IMR-90 (cell line): ENCODE measurements around the gene SRD5A1. TPM values are rescaled to one million over a fixed set of nuclear protein-coding genes. Genes with fewer than 3 reads are reported as not detected.

ENCODE experiments used
- ATAC-seq: fragments of 200-7000 bp; cut with Tn5 transposase; 2 replicates; pipeline ENCODE4 v1.9.1; 2020; ENCODE audit warnings: low read depth, mild to moderate bottlenecking, moderate library complexity
- BruUV-seq: library from RNA; stranded (reverse); fragments of 400-500 nt; replicated peaks from 2 replicates; lab custom pipeline; 2021; lab: Mats Ljungman, UMichigan
- CTCF ChIA-PET: fragments of 300-600 bp; formaldehyde crosslinking; extraction: SDS; loops from one replicate; lab custom pipeline; 2021; ENCODE audit warnings: antibody characterized with exemption; lab: Yijun Ruan, JAX
- POLR2A ChIA-PET: fragments of 300-600 bp; sonication (Branson Sonifier 250); formaldehyde crosslinking; loops from one replicate; lab custom pipeline; 2022; ENCODE audit warnings: antibody characterized with exemption; ENCODE audit not compliant: unreplicated experiment; lab: Charles Lee
- DNase-seq: peaks from one replicate; pipeline ENCODE4 v3.0.0; 2013
- H2AFZ ChIP-seq: replicated peaks from 2 replicates; pipeline ENCODE3; 2013; ENCODE audit warnings: low read length, mild to moderate bottlenecking; ENCODE audit not compliant: poor library complexity
- H2AK5ac ChIP-seq: 2 replicates; pipeline ENCODE4 v1.6.1; 2013; ENCODE audit warnings: low read depth, low read length, inconsistent platforms
- H2AK9ac ChIP-seq: replicated peaks from 2 replicates; pipeline ENCODE3; 2013; ENCODE audit warnings: mild to moderate bottlenecking, low read depth, low read length, moderate library complexity; ENCODE audit not compliant: poor library complexity
- H2BK120ac ChIP-seq: 2 replicates; pipeline ENCODE4 v1.6.1; 2013; ENCODE audit warnings: low read depth, low read length, inconsistent platforms
- H2BK15ac ChIP-seq: 3 replicates; pipeline ENCODE4 v1.6.1; 2013; ENCODE audit warnings: low read depth, low read length, inconsistent platforms
- H2BK20ac ChIP-seq: 2 replicates; pipeline ENCODE4 v1.6.1; 2013; ENCODE audit warnings: low read depth, mild to moderate bottlenecking, inconsistent platforms, low read length, moderate library complexity
- H2BK5ac ChIP-seq: 2 replicates; pipeline ENCODE4 v1.6.1; 2013; ENCODE audit warnings: mild to moderate bottlenecking, low read depth, low read length, inconsistent platforms; ENCODE audit not compliant: poor library complexity, severe bottlenecking
- H3K14ac ChIP-seq: replicated peaks from 2 replicates; pipeline ENCODE4 v1.6.1; 2013; ENCODE audit warnings: low read depth, low read length, inconsistent platforms
- H3K18ac ChIP-seq: 2 replicates; pipeline ENCODE4 v1.6.1; 2013; ENCODE audit warnings: low read depth, low read length, control low read depth
- H3K23ac ChIP-seq: 2 replicates; pipeline ENCODE4 v1.6.1; 2013; ENCODE audit warnings: low read depth, low read length, inconsistent platforms
- H3K27ac ChIP-seq: 2 replicates; pipeline ENCODE4 v1.5.1; 2013; ENCODE audit warnings: mild to moderate bottlenecking, control low read depth, low read length; ENCODE audit not compliant: insufficient read depth
- H3K27me3 ChIP-seq: 2 replicates; pipeline ENCODE4 v1.6.1; 2013; ENCODE audit warnings: low read length; ENCODE audit not compliant: control insufficient read depth, insufficient read depth
- H3K36me3 ChIP-seq: 2 replicates; pipeline ENCODE4 v1.6.1; 2013; ENCODE audit warnings: low read length, mixed read lengths; ENCODE audit not compliant: control insufficient read depth, insufficient read depth
- H3K4ac ChIP-seq: 2 replicates; pipeline ENCODE4 v1.6.1; 2013; ENCODE audit warnings: low read depth, low read length, inconsistent platforms
- H3K4me1 ChIP-seq: 2 replicates; pipeline ENCODE4 v1.6.1; 2013; ENCODE audit warnings: low read length, mixed read lengths; ENCODE audit not compliant: control insufficient read depth, insufficient read depth
- H3K4me2 ChIP-seq: 2 replicates; pipeline ENCODE4 v1.6.1; 2013; ENCODE audit warnings: low read depth, mild to moderate bottlenecking, control low read depth, low read length, moderate library complexity
- H3K4me3 ChIP-seq: 2 replicates; pipeline ENCODE4 v1.5.1; 2013; ENCODE audit warnings: low read depth, mild to moderate bottlenecking, control low read depth, low read length, moderate library complexity; ENCODE audit not compliant: insufficient read depth
- H3K56ac ChIP-seq: 2 replicates; pipeline ENCODE4 v1.6.1; 2013; ENCODE audit warnings: low read length, inconsistent platforms; ENCODE audit not compliant: insufficient read depth; ENCODE audit errors: extremely low read depth
- H3K79me1 ChIP-seq, 2 experiments: 2 replicates each; pipeline ENCODE4 v1.6.1; 2013; ENCODE audit warnings: low read length in 2 of 2, inconsistent platforms in 1 of 2, low read depth in 1 of 2
- H3K9ac ChIP-seq: 2 replicates; pipeline ENCODE4 v1.6.1; 2013; ENCODE audit warnings: low read depth, low read length, control low read depth
- H3K9me1 ChIP-seq: 2 replicates; pipeline ENCODE4 v1.6.1; 2013; ENCODE audit warnings: low read length, inconsistent platforms; ENCODE audit not compliant: insufficient read depth
- H3K9me3 ChIP-seq: 2 replicates; pipeline ENCODE4 v1.6.1; 2013; ENCODE audit warnings: low read length; ENCODE audit not compliant: control insufficient read depth, insufficient read depth
- H4K20me1 ChIP-seq: 2 replicates; pipeline ENCODE4 v1.6.1; 2013; ENCODE audit warnings: low read length, inconsistent platforms; ENCODE audit not compliant: insufficient read depth
- H4K5ac ChIP-seq: 2 replicates; pipeline ENCODE4 v1.6.1; 2013; ENCODE audit warnings: mild to moderate bottlenecking, low read depth, low read length, control low read depth
- H4K8ac ChIP-seq, 2 experiments: 2 replicates each; pipeline ENCODE4 v1.6.1; 2013; ENCODE audit warnings: low read depth in 2 of 2, low read length in 2 of 2, control low read depth in 1 of 2, inconsistent platforms in 1 of 2
- H4K91ac ChIP-seq: 2 replicates; pipeline ENCODE4 v1.6.1; 2013; ENCODE audit warnings: low read depth, low read length, inconsistent platforms; ENCODE audit not compliant: insufficient read depth
- BHLHE40 ChIP-seq: fragments of 150-350 bp; IDR thresholded peaks from 2 replicates; pipeline ENCODE4 v1.6.1; 2016; ENCODE audit warnings: mild to moderate bottlenecking, low read depth, low read length
- CEBPB ChIP-seq: IDR thresholded peaks from 2 replicates; pipeline ENCODE4 v1.6.1; 2012; ENCODE audit warnings: low read depth, low read length, improper control_type of control experiment
- CHD1 ChIP-seq: IDR thresholded peaks from 2 replicates; pipeline ENCODE4 v1.6.1; 2012; ENCODE audit warnings: low read depth, low read length, improper control_type of control experiment
- CTCF ChIP-seq: conservative IDR thresholded peaks from 2 replicates; pipeline ENCODE4 v1.5.1; 2012; ENCODE audit warnings: mild to moderate bottlenecking, low read depth, low read length, improper control_type of control experiment
- ELK1 ChIP-seq: fragments of 150-350 bp; IDR thresholded peaks from 2 replicates; pipeline ENCODE4 v1.6.1; 2016; ENCODE audit warnings: low read depth, mild to moderate bottlenecking, low read length, moderate library complexity, borderline replicate concordance
- FOS ChIP-seq: fragments of 150-350 bp; IDR thresholded peaks from 2 replicates; pipeline ENCODE4 v1.6.1; 2016; ENCODE audit warnings: low read depth, low read length
- MAFK ChIP-seq: IDR thresholded peaks from 2 replicates; pipeline ENCODE4 v1.6.1; 2012; ENCODE audit warnings: low read depth, low read length, improper control_type of control experiment
- MAZ ChIP-seq: IDR thresholded peaks from 2 replicates; pipeline ENCODE4 v1.6.1; 2012; ENCODE audit warnings: low read depth, mild to moderate bottlenecking, low read length, improper control_type of control experiment, moderate library complexity, borderline replicate concordance
- MXI1 ChIP-seq: IDR thresholded peaks from 2 replicates; pipeline ENCODE4 v1.6.1; 2012; ENCODE audit warnings: low read depth, mild to moderate bottlenecking, low read length, moderate library complexity, borderline replicate concordance
- NFE2L2 ChIP-seq: fragments of 150-350 bp; IDR thresholded peaks from 2 replicates; pipeline ENCODE4 v1.6.1; 2016; ENCODE audit warnings: low read depth, mild to moderate bottlenecking, low read length
- POLR2A ChIP-seq: IDR thresholded peaks from 2 replicates; pipeline ENCODE4 v1.6.1; 2012; ENCODE audit warnings: mild to moderate bottlenecking, low read depth, low read length
- RAD21 ChIP-seq: IDR thresholded peaks from 2 replicates; pipeline ENCODE4 v1.6.1; 2012; ENCODE audit warnings: low read length, improper control_type of control experiment
- RCOR1 ChIP-seq: IDR thresholded peaks from 2 replicates; pipeline ENCODE4 v1.6.1; 2012; ENCODE audit warnings: mild to moderate bottlenecking, low read length, improper control_type of control experiment; ENCODE audit not compliant: insufficient replicate concordance
- RFX5 ChIP-seq: IDR thresholded peaks from 2 replicates; pipeline ENCODE4 v1.8.0; 2012; ENCODE audit warnings: low read depth, mild to moderate bottlenecking, low read length, moderate library complexity
- SMC3 ChIP-seq: fragments of 150-350 bp; IDR thresholded peaks from 2 replicates; pipeline ENCODE4 v1.6.1; 2016; ENCODE audit warnings: low read depth, mild to moderate bottlenecking, antibody characterized with exemption, low read length, moderate library complexity
- WGBS, 2 experiments: methylation state at CpG; one replicate each; pipeline versions ENCODE4 v1.1.5 to v1.1.7; 2013; ENCODE audit warnings: missing lambda C conversion rate in 2 of 2; ENCODE audit not compliant: insufficient read length in 1 of 2; ENCODE audit errors: extremely low coverage in 2 of 2; 5-methylcytosine and 5-hydroxymethylcytosine counted together
- dilution Hi-C: fragments of 300-500 bp; cut with HindIII; formaldehyde crosslinking; loops from one replicate; pipeline ENCODE4 v1.14.3; 2018; ENCODE audit warnings: low sequenced_read_pairs; ENCODE audit not compliant: unreplicated experiment
- in situ Hi-C: fragments of 300-500 bp; cut with MboI; formaldehyde crosslinking; loops from 3 replicates; pipeline ENCODE4 v1.14.3; 2019; ENCODE audit warnings: low sequenced_read_pairs, inconsistent platforms, mixed read lengths
- intact Hi-C: fragments of 100-400 bp; cut with micrococcal nuclease; formaldehyde crosslinking; loops from 2 replicates; pipeline ENCODE4 v1.10.0; 2022
- polyA plus RNA-seq, 3 experiments: library from polyadenylated mRNA; depleted of rRNA; stranded (reverse); fragments of >200 nt; gene quantifications; 2 replicates each; pipeline ENCODE4 v1.2.3, GENCODE V29; 2012; ENCODE audit warnings: low replicate concordance in 1 of 3
- total RNA-seq: library from RNA; depleted of rRNA; stranded (reverse); fragments of >200 nt; gene quantifications from 2 replicates; pipeline ENCODE4 v1.2.3, GENCODE V29; 2012
- TF ChIP-seq, protein P1 (sequence below): fragments of 150-350 bp; IDR thresholded peaks from 2 replicates; pipeline ENCODE4 v1.6.1; 2017; ENCODE audit warnings: mild to moderate bottlenecking, antibody characterized with exemption, low read length, low read depth

Gene SRD5A1
- total and polyA plus RNA-seq, 2 of the 4 experiments (the other 2 are of a cell fraction): 6.3 to 18.2 TPM

DNA sequence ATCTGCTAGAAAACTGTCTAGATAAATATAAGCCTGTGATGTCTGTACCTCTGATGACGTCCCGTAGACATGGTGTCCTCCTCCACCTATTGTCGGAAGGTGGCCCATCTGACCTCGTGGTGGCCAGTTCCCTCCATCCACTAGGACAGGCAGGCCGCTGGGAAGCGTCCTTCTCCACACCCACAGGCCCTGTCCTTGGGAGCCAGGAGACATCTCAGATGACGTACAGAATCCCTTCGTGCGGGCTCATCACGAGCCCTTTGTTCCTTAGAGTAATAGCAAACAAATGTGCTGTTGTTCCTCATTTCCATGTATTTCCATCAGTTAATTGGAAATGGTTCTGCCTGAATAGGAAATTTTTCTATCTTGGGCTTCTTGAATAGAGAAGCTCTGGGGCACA lies 41.6 kb downstream of the SRD5A1 start:
- H3K4ac ChIP-seq: no peak overlapping the region
- H4K20me1 ChIP-seq: no peaks in the 10 kb centered on the region
- no peak for TF ChIP-seq ELK1
- TF ChIP-seq CEBPB: no peak
- TF ChIP-seq, protein P1, sequence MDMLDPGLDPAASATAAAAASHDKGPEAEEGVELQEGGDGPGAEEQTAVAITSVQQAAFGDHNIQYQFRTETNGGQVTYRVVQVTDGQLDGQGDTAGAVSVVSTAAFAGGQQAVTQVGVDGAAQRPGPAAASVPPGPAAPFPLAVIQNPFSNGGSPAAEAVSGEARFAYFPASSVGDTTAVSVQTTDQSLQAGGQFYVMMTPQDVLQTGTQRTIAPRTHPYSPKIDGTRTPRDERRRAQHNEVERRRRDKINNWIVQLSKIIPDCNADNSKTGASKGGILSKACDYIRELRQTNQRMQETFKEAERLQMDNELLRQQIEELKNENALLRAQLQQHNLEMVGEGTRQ: no peak
- no peak for TF ChIP-seq SMC3
- TF ChIP-seq MAFK: no peak
- no peak for TF ChIP-seq BHLHE40
- TF ChIP-seq MXI1: no peak
- TF ChIP-seq POLR2A: no peak
- no peak for TF ChIP-seq CHD1
- no peak for TF ChIP-seq CTCF
- no peak for TF ChIP-seq FOS
- TF ChIP-seq RFX5: no peak
- no peak for TF ChIP-seq RCOR1
- TF ChIP-seq MAZ: no peak
- TF ChIP-seq RAD21: no peak
- no peak for TF ChIP-seq NFE2L2
- no peaks in the 10 kb centered on the region for H3K27me3 ChIP-seq
- H2AK5ac ChIP-seq: no peak overlapping the region
- no peak overlapping the region for H3K56ac ChIP-seq
- no peak overlapping the region for H3K23ac ChIP-seq
- H2AFZ ChIP-seq: no peak overlapping the region
- no peaks in the 10 kb centered on the region for H3K9me1 ChIP-seq
- DNase-seq (no peak), ATAC-seq (no peak)
- intact Hi-C loops: no loop called here
- H2BK120ac ChIP-seq: no peak overlapping the region
- POLR2A ChIA-PET: no interaction called here
- no peaks in the 10 kb centered on the region for H3K79me1 ChIP-seq
- no peaks in the 10 kb centered on the region for H3K9me3 ChIP-seq
- no peak overlapping the region for H4K8ac ChIP-seq
- CTCF ChIA-PET: no interaction called here
- 100% methylated on average over 1 of the region's 10 CpGs; no CpG with 5 or more reads in 1 of the 2 experiments for WGBS, 2 experiments
- H3K14ac ChIP-seq: no peak overlapping the region
- in situ Hi-C loops: no loop called here
- H2BK20ac ChIP-seq: no peak overlapping the region
- peaks cover 5% of the 10 kb centered on the region; the same call in 1 of the 2 replicates for H3K36me3 ChIP-seq
- BruUV-seq: no TSS peak
- no peak overlapping the region for H3K18ac ChIP-seq
- H2BK15ac ChIP-seq: no peak overlapping the region
- no peak overlapping the region for H4K5ac ChIP-seq
- no peak overlapping the region for H2BK5ac ChIP-seq
- no peak overlapping the region for H3K9ac ChIP-seq
- dilution Hi-C loops: no loop called here
- H4K91ac ChIP-seq: no peak overlapping the region
- no peak overlapping the region for H2AK9ac ChIP-seq
- H3K4me1 ChIP-seq: no peaks in the 10 kb centered on the region; the same call in 1 of the 2 replicates
- no peak overlapping the region for H3K4me3 ChIP-seq
- H3K27ac ChIP-seq: no peak overlapping the region
- H3K4me2 ChIP-seq: no peak overlapping the region
